AG10803 (cell line): ENCODE results near the gene FRMD4A.
"Not testable (repeated sequence)": the region's sequence is repeated elsewhere in the genome, so short reads cannot be mapped to it uniquely, and the experiment has no call there.

Source experiments
- DNase-seq: peaks from one replicate; pipeline ENCODE4 v3.0.0; 2010; ENCODE audit warnings: low read depth
- H3K4me3 ChIP-seq: 2 replicates; pipeline ENCODE4 v1.5.1; 2011; ENCODE audit warnings: mild to moderate bottlenecking, low read length, control low read depth
- TF ChIP-seq, protein P1 (sequence below): conservative IDR thresholded peaks from 2 replicates; pipeline ENCODE4 v1.5.1; 2011; ENCODE audit warnings: mild to moderate bottlenecking, low read length, control low read depth, inconsistent platforms

FRMD4A gene

DNA sequence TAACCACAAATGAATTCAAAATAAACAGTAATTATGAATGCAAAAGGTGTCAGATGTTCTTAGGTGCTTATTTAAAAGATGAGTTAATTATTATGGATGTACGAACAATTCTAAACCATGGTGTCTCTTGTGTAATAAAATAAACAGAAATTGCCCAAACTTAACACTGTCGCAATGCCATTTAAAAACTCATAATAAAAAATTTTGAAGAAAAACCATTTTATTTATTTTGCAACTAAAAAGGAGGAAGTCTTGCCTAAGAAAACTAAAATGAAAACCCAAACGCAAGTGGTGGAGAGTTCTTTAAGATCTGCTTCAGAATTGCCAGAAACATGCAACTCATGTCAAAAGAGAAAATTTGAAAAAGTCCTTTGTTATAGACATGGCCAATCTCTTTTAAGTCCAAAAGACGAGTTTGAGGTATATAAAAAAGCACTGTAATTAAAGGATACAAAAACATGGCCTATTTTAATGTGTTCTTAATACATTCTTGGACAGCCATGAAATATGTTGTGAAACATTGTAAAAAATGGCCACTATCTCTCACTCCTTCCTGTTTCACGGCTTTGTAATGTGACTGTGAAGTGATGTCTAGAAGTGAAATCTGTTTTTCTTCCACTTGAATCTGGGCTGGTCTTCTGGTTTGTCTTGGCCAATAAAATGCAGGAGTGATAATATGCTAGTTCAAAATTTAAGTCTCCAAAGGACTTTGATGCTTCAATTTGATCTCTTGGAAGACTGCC lies 421.0 kb downstream of the FRMD4A start:
- H3K4me3 ChIP-seq = no peak overlapping the region
- TF ChIP-seq, protein P1, sequence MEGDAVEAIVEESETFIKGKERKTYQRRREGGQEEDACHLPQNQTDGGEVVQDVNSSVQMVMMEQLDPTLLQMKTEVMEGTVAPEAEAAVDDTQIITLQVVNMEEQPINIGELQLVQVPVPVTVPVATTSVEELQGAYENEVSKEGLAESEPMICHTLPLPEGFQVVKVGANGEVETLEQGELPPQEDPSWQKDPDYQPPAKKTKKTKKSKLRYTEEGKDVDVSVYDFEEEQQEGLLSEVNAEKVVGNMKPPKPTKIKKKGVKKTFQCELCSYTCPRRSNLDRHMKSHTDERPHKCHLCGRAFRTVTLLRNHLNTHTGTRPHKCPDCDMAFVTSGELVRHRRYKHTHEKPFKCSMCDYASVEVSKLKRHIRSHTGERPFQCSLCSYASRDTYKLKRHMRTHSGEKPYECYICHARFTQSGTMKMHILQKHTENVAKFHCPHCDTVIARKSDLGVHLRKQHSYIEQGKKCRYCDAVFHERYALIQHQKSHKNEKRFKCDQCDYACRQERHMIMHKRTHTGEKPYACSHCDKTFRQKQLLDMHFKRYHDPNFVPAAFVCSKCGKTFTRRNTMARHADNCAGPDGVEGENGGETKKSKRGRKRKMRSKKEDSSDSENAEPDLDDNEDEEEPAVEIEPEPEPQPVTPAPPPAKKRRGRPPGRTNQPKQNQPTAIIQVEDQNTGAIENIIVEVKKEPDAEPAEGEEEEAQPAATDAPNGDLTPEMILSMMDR = no peak
- DNase-seq = no peak

DNA sequence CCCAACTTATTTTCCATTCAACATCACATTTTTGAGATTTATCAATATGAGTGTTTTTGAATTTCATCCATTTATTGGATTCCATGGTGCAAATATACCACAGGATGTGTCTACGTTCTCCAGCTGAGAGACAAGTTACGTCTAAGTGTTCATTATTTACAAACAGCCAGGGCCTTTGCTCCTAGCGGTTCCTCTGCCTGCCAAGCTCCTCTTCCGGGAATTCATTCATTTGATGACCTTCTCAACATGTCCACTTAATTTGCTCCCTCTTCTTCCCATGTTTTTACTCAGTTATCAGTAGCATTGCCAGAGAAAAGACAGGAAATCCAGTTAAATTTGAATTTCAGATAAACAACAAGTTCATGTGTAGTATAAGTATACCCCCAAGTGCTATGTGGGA lies 422.2 kb downstream of the FRMD4A start:
- TF ChIP-seq, protein P1 = no peak
- no peak for DNase-seq
- H3K4me3 ChIP-seq = no peak overlapping the region

DNA sequence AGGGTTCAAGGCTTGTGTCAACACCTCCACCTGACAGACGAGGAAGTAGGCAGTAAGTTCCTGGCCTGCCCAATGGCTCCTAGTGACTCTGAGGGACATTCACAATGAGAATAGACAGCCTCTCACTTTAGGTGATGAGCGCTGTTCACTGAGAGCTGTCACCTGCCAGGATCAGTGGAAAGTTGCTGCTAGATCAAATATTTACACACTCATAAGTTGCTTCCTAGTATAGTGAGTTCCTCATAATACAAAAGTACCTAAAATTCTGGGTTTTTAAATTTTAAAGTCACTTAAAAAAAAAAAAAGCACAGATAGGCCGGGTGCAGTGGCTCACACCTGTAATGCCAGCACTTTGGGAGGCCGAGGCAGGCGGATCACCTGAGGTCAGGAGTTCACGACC lies 423.2 kb downstream of the FRMD4A start:
- TF ChIP-seq, protein P1 = no peak

DNA sequence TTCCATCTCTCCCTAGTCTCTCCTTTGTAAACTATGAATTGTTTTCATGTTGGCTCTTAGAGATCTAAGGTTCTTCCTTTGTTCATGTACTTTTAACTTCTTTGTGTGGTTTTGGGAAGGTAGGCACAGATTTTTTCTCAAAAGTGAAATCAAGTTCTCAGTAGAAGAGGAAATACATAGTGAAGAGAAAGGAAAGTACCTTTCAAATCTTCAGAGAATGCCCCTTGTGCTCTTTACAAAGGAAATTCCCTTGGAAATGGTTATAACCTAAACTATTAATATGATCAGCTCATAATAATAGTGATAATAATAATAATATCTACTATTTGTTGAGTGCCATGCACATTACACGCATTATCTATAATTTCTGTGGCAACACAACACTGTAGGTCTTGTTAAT lies 425.4 kb downstream of the FRMD4A start:
- DNase-seq = no peak
- TF ChIP-seq, protein P1 = no peak
- H3K4me3 ChIP-seq = no peak overlapping the region

More for the DNA sequence above, 423.2 kb downstream of the FRMD4A start:
- no peak for DNase-seq
- H3K4me3 ChIP-seq = no peak overlapping the region

DNA sequence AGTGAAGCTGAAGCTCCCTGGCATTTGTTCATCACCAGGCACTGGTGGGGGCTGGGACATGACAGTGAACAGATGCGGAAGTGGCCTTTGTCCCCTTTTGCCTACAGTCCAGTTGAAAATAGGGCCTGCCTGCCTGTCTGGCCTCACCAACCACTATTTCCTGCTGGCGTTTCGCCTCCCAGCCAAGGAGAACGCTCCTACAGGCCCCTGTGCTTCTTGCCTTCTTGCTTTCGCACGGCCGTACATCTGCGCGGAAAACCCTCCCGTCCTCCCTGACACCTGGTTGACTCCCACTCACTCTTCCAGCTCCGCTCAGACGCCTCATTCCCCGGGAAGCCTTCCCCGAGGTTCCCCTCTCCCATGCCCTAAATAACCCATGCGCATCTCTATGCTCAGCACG lies 426.7 kb downstream of the FRMD4A start:
- no peak for DNase-seq
- TF ChIP-seq, protein P1 = no peak
- H3K4me3 ChIP-seq = no peak overlapping the region

DNA sequence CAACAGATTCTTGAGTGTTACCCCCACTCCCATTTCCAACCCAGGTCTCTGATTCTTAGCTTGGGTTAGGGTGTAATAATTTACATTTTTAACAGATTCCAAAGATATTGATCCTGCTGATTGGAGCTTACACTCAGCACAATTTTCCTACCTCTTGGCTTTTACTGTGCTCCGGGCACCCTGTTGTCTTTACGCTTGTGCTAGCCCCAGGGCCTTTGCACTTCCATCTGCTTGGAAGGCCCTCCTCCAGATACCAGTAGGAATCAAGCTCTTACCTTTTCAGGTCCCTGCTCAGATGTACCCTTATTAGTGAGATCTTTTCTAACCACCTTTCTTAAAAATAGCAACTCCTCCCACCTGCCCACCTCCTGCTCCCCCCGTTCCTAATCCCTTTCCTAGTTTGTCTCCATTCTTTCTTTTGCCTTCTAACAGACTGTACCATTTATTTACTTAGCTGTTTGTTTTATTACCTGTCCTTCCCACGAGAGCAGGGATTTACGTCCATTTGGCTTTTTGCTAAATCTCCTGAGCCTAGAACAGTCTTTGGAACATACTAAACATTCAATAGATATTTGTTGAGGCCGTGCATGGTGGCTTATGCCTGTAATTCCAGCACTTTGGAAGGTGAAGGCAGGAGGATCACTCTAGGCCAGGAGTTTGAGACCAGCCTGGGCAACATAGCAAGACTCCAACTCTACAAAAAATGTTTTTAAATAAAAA lies 427.7 kb downstream of the FRMD4A start:
- H3K4me3 ChIP-seq = no peak overlapping the region
- DNase-seq = no peak
- TF ChIP-seq, protein P1 = no peak

DNA sequence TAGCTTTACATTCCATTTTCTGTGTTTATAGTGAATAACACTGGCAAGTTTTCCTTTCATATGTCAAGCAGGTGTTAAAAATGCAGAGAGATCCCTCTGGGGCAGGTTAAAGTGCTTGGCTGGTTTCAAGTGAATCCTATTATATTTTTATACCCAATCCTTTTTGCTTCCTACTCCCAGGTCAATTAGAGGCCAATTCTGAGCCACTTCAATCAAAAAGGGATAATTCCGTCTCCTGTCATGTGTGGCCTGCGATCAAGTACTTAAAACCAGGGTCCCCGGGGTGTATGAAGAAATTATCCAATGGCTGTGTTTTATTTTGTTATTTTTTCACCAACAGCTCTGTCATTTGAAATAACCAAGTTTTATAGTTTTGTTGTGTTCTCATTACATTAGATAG lies 430.8 kb downstream of the FRMD4A start:
- no peak overlapping the region for H3K4me3 ChIP-seq
- DNase-seq = no peak
- TF ChIP-seq, protein P1 = no peak

DNA sequence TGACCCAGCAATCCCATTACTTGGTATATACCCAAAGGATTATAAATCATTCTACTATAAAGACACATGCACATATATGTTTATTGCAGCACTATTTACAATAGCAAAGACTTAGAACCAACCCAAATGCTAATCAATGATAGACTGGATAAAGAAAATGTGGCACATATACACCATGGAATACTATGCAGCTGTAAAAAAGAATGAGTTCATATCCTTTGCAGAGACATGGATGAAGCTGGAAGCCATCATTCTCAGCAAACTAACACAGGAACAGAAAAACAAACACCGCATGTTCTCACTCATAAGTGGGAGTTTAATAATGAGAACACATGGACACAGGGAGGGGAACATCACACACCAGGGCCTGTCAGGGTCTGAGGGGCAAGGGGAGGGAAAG lies 434.6 kb downstream of the FRMD4A start:
- not testable (repeated sequence) for H3K4me3 ChIP-seq, DNase-seq
